Stimulated activated CD4-positive, alpha-beta T cell treated with anti-CD3 and anti-CD28 coated beads, TNF-alpha, amount 100 ng/mL, for 48 hours (primary cell): ENCODE data around the gene TMEM131.

Experiments
- DNase-seq, 3 donors: peaks; one replicate each; pipeline ENCODE4 v3.0.0-alpha.2; 2020; ENCODE audit warnings: low read depth in 3 of 3

The TMEM131 gene

GRCh38 chr2:97707362-97708047, 288.2 kb downstream of the TMEM131 start:
- no peak for DNase-seq

GRCh38 chr2:97706708-97707345, 288.9 kb downstream of the TMEM131 start:
- DNase-seq = no peak
